ENCODE measurements around the gene VSTM4.

VSTM4 gene

DNA sequence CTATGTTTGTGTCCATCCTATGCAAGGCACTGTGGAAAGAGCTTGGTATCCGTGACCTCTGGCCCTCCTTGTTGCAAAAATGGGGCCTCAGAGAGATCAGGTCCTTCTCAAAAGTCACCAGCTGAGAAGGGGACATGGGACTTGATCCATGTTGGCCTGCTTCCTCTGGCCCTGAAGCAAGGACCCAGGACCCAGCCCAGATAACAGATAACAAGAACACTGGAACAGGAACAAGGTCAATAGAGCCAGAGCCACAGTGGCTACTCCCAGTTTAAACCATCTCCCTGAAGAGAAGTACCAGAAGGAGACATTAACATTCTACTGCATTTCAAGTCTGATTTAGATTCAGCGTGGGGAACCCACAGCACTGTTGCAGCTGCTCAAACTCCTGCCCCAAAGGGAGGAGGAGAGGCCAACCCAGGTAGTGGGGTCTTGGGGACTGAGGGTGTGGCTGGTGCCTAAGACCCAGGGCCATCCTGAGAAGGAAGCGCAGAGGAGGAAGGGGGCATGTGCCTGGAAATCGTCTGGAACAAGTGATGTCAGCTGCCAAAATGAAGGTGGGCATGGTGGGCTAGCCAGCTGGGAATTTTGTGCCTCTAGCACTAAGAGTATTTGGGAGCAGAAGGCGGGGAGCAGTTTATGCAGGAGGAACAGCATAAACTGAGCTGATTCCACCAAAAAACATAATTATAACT lies 61.2 kb downstream of the VSTM4 start:
- H3K4me3 ChIP-seq (ENCODE audit: low read depth, low read length) = no peak overlapping the region
- ChIA-PET CTCF (no interaction called here), POLR2A (no interaction called here)
- no peak for DNase-seq (ENCODE audit: low read depth, low spot score)
- TF ChIP-seq CTCF (IDR thresholded peaks at IDR 0.05; ENCODE audit: insufficient read depth, low read length, missing control alignments) = no peak

- CTCF ChIA-PET = no interaction called here
- DNase-seq (ENCODE audit: low read depth, low spot score) = no peak
Observed at GRCh38 chr10:49053053-49053997, 62.0 kb downstream of the VSTM4 start.

GRCh38 chr10:49052069-49052468 lies 63.3 kb downstream of the VSTM4 start:
- TF ChIP-seq CTCF (IDR thresholded peaks at IDR 0.05; ENCODE audit: insufficient read depth, low read length, missing control alignments) = no peak
- POLR2A ChIA-PET = no interaction called here
- H3K4me3 ChIP-seq (ENCODE audit: low read depth, low read length) = no peak overlapping the region
- DNase-seq (ENCODE audit: low read depth, low spot score) = no peak
- CTCF ChIA-PET = no interaction called here

More at GRCh38 chr10:49053053-49053997, 62.0 kb downstream of the VSTM4 start:
- H3K4me3 ChIP-seq (ENCODE audit: low read depth, low read length) = no peak overlapping the region
- TF ChIP-seq CTCF (IDR thresholded peaks at IDR 0.05; ENCODE audit: insufficient read depth, low read length, missing control alignments) = no peak
- POLR2A ChIA-PET = no interaction called here

DNA sequence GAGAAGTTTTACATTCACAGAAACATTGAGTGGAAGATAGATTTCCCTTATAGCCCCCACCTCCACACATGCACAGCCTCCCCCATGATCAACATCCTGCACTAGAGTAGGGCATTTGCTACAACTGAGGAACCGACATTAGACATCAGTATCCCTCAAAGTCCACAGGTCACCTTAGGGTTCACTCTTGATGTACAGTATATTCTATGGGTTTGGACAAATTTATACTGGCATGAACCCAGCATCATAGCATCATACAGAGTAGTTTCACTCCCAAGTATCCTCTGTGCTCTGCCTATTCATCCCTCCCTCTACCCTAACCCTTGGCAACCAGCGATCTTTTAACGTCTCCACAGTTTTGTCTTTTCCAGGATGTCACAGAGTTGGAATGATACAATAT lies 64.4 kb downstream of the VSTM4 start:
- ChIA-PET POLR2A (no interaction called here), CTCF (no interaction called here)
- no peak for TF ChIP-seq CTCF (IDR thresholded peaks at IDR 0.05; ENCODE audit: insufficient read depth, low read length, missing control alignments)
- no peak for DNase-seq (ENCODE audit: low read depth, low spot score)
- H3K4me3 ChIP-seq (ENCODE audit: low read depth, low read length) = no peak overlapping the region

- ChIA-PET POLR2A (no interaction called here), CTCF (interaction anchor here (0.6 to 1.2 kb wide), 2 partner anchors 69 to 363 kb away, joined by 3 read pairs; no protein-coding TSS in a partner anchor)
- no peak overlapping the region for H3K4me3 ChIP-seq (ENCODE audit: low read depth, low read length)
- TF ChIP-seq CTCF (IDR thresholded peaks at IDR 0.05; ENCODE audit: insufficient read depth, low read length, missing control alignments) = no peak
- no peak for DNase-seq (ENCODE audit: low read depth, low spot score)
Observed at GRCh38 chr10:49050366-49050765, 65.0 kb downstream of the VSTM4 start.

DNA sequence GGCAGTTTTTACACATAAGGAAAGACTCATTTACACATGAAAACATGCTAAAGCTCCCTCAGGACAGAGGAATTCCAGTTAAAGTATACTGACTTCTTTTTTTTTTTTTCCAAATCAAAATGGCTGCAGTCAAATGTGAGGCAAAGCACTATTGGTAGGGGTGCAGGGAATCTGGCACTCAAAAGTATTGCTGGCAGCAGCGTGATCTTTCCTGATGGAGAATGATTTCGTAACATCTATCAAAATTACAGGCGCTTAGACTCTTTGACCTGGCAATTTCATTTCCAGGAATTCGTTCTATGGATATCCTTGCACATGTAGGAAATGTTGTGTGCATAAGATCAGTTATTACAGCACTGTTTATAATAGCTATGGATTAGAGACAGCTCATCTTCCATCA lies 65.7 kb downstream of the VSTM4 start:
- DNase-seq (ENCODE audit: low read depth, low spot score) = no peak
- POLR2A ChIA-PET = no interaction called here
- CTCF ChIA-PET = interaction anchor here (1.2 kb wide), 1 partner anchor 69 kb away, joined by 3 read pairs; no protein-coding TSS in a partner anchor
- no peak overlapping the region for H3K4me3 ChIP-seq (ENCODE audit: low read depth, low read length)
- no peak for TF ChIP-seq CTCF (IDR thresholded peaks at IDR 0.05; ENCODE audit: insufficient read depth, low read length, missing control alignments)
